OCI-LY3 (cell line): Measurements from ENCODE around the gene BCAT1.

Experiments
- EZH2phosphoT487 ChIP-seq: fragments of 200-600 bp; shearing (Covaris generic); IDR thresholded peaks from 2 replicates; pipeline ENCODE4 v1.6.1; 2018; ENCODE audit warnings: antibody characterized with exemption, mixed run types, low read depth
- TF ChIP-seq, protein P1 (sequence below): fragments of 200-600, 300-600 bp; sonication (generic); IDR thresholded peaks from 2 replicates; pipeline ENCODE4 v1.5.1; 2014; ENCODE audit warnings: antibody characterized with exemption, low read length, low read depth

DNA sequence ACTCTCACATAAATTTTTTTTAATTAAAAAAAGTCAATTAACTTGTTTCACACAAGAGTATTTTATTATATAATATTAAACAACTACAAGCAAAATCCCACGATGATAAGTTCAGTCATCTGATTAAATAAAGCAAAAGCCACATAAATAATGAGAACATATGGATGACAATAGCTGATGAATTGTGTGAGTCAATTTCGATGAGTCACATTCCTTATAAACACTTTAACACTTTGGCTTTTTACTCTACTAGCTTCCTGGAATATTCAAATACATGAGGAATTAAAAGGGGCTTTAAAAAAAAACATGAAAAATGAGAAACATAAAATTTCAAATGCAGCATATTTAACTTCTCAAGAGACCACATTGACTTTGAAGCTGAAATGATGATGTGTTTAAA lies 95.3 kb downstream of the BCAT1 start:
- TF ChIP-seq, protein P1, sequence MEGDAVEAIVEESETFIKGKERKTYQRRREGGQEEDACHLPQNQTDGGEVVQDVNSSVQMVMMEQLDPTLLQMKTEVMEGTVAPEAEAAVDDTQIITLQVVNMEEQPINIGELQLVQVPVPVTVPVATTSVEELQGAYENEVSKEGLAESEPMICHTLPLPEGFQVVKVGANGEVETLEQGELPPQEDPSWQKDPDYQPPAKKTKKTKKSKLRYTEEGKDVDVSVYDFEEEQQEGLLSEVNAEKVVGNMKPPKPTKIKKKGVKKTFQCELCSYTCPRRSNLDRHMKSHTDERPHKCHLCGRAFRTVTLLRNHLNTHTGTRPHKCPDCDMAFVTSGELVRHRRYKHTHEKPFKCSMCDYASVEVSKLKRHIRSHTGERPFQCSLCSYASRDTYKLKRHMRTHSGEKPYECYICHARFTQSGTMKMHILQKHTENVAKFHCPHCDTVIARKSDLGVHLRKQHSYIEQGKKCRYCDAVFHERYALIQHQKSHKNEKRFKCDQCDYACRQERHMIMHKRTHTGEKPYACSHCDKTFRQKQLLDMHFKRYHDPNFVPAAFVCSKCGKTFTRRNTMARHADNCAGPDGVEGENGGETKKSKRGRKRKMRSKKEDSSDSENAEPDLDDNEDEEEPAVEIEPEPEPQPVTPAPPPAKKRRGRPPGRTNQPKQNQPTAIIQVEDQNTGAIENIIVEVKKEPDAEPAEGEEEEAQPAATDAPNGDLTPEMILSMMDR, result no peak
- TF ChIP-seq EZH2phosphoT487, result no peak
